Keratinocyte (primary cell): Measurements from ENCODE around the gene ADGRV1.

Source experiments
- CTCF ChIP-seq, 3 experiments: IDR thresholded peaks in 1 of 3; conservative IDR thresholded peaks in 1 of 3; optimal IDR thresholded peaks in 1 of 3; 2 replicates in 2 of 3; 3 replicates in 1 of 3; pipeline versions ENCODE3 to v1.5.1; 2011; ENCODE audit warnings: low read length in 3 of 3, mild to moderate bottlenecking in 3 of 3, moderate library complexity in 2 of 3, control low read depth in 1 of 3, inconsistent platforms in 1 of 3; ENCODE audit not compliant: insufficient read depth in 2 of 3; ENCODE audit errors: extremely low read depth in 1 of 3
- EZH2 ChIP-seq: IDR thresholded peaks from one replicate; pipeline ENCODE4 v1.6.1; 2012; ENCODE audit warnings: inconsistent platforms, mild to moderate bottlenecking, low read length, moderate library complexity

- TF ChIP-seq CTCF (optimal IDR thresholded peaks at IDR 0.05 in 1 of 3, IDR thresholded peaks at IDR 0.05 in 1 of 3, conservative IDR thresholded peaks at IDR 0.05 in 1 of 3; ENCODE audit: extremely low read depth in 1 of 3, insufficient read depth in 2 of 3, low read length in 3 of 3) (no peak), EZH2 (no peak)
These were observed 287.3 kb downstream of the ADGRV1 start for GRCh38 chr5:90845723-90846554.
